Measurements from ENCODE around the gene GOLGA2. TPM values are rescaled to one million over a fixed set of nuclear protein-coding genes. Genes with fewer than 3 reads are reported as not detected.
"Not testable (repeated sequence)": the region's sequence is repeated elsewhere in the genome, so short reads cannot be mapped to it uniquely, and the experiment has no call there.

GOLGA2 gene
- total RNA-seq, 2 experiments from 2014 or later, result 44.3 to 48.3 TPM

GRCh38 chr9:128280084-128280622 lies 4.3 kb upstream of the GOLGA2 start:
- Mint-ChIP-seq H3K9me3 (no peaks in the 10 kb centered on the region), H3K36me3 (ENCODE audit: low read depth) (peaks cover 25% of the 10 kb centered on the region), H3K4me1 (ENCODE audit: low read depth) (peaks cover 22% of the 10 kb centered on the region), H3K27me3 (no peaks in the 10 kb centered on the region), H3K4me3 (no peak overlapping the region), H3K27ac (peak overlapping the region; percentile 71)
- ATAC-seq (ENCODE audit: poor library complexity) (no peak), DNase-seq (no peak)
- POLR2A ChIA-PET, result no interaction called here
- CTCF ChIA-PET, result no interaction called here
- Histone ChIP-seq H3K9me3 (ENCODE audit: control insufficient read depth in 1 of 2, insufficient read depth in 1 of 2, low read length in 2 of 2) (no peaks in the 10 kb centered on the region), H3K27ac (ENCODE audit: low read depth in 1 of 2, low read length in 2 of 2) (no peak overlapping the region), H3K27me3 (ENCODE audit: control insufficient read depth in 1 of 2, insufficient read depth in 2 of 2, low read length in 2 of 2) (no peaks in the 10 kb centered on the region), H3K36me3 (ENCODE audit: insufficient read depth, low read length) (peaks cover under 1% of the 10 kb centered on the region), H3K4me3 (ENCODE audit: low read length) (no peak overlapping the region), H3K4me1 (ENCODE audit: insufficient read depth, low read length) (peaks cover 18% of the 10 kb centered on the region)
- TF ChIP-seq CTCF (IDR thresholded peaks at IDR 0.05), result no peak
- intact Hi-C loops (cut with DNase I, micrococcal nuclease), result no loop called here

GRCh38 chr9:128279088-128280073 lies 3.6 kb upstream of the GOLGA2 start:
- H3K27ac ChIP-seq (ENCODE audit: low read depth in 1 of 2, low read length in 2 of 2); H3K9me3 ChIP-seq (ENCODE audit: control insufficient read depth in 1 of 2, insufficient read depth in 1 of 2, low read length in 2 of 2); ATAC-seq (ENCODE audit: poor library complexity); H3K9me3 Mint-ChIP-seq; DNase-seq; POLR2A ChIA-PET; H3K27me3 ChIP-seq (ENCODE audit: control insufficient read depth in 1 of 2, insufficient read depth in 2 of 2, low read length in 2 of 2); H3K4me3 ChIP-seq (ENCODE audit: low read length); H3K36me3 ChIP-seq (ENCODE audit: insufficient read depth, low read length); H3K27me3 Mint-ChIP-seq: not testable (repeated sequence)
- intact Hi-C loops (cut with DNase I, micrococcal nuclease), result loop anchor here in 1 of 2 experiments (5.0 kb wide), 1 partner anchor 748 kb away; the partner anchor contains the start of gene SH3GLB2
- Mint-ChIP-seq H3K4me1 (ENCODE audit: low read depth) (peaks cover 28% of the 10 kb centered on the region), H3K4me3 (peak overlapping the region; percentile 73), H3K36me3 (ENCODE audit: low read depth) (peaks cover 31% of the 10 kb centered on the region), H3K27ac (peak overlapping the region; percentile 71)
- CTCF ChIA-PET, result interaction anchor here (0.7 kb wide), 1 partner anchor 87 kb away, joined by 3 read pairs; no protein-coding TSS in a partner anchor
- peaks cover 26% of the 10 kb centered on the region for H3K4me1 ChIP-seq (ENCODE audit: insufficient read depth, low read length)

- no peak for TF ChIP-seq CTCF (IDR thresholded peaks at IDR 0.05)
Measured at GRCh38 chr9:128276574-128277270, 915 bp upstream of the GOLGA2 start.

More at GRCh38 chr9:128276574-128277270, 915 bp upstream of the GOLGA2 start:
- Histone ChIP-seq H3K4me3 (ENCODE audit: low read length) (peak overlapping the region; percentile 98), H3K27ac (ENCODE audit: low read depth in 1 of 2, low read length in 2 of 2) (peak overlapping the region; percentile 70 to 72), H3K4me1 (ENCODE audit: insufficient read depth, low read length) (peaks cover 31% of the 10 kb centered on the region), H3K9me3 (ENCODE audit: control insufficient read depth in 1 of 2, insufficient read depth in 1 of 2, low read length in 2 of 2) (no peaks in the 10 kb centered on the region), H3K27me3 (ENCODE audit: control insufficient read depth in 1 of 2, insufficient read depth in 2 of 2, low read length in 2 of 2) (no peaks in the 10 kb centered on the region), H3K36me3 (ENCODE audit: insufficient read depth, low read length) (peaks cover 14% of the 10 kb centered on the region)
- Mint-ChIP-seq H3K9me3 (no peaks in the 10 kb centered on the region), H3K4me1 (ENCODE audit: low read depth) (peaks cover 36% of the 10 kb centered on the region), H3K27me3 (no peaks in the 10 kb centered on the region), H3K27ac (peak overlapping the region; percentile 88), H3K36me3 (ENCODE audit: low read depth) (peaks cover 43% of the 10 kb centered on the region), H3K4me3 (peak overlapping the region; percentile 98)
- DNase-seq, result peak in 1 of 14 experiments; percentile 8
- ChIA-PET POLR2A (interaction anchor here (0.6 to 1.2 kb wide), 7 partner anchors 27 to 671 kb away, joined by 3 to 29 read pairs (median 3); partner anchors contain the start of genes BBLN, DOLK, NUP188 and SPTAN1), CTCF (interaction anchor here (0.9 to 1.2 kb wide), 3 partner anchors 22 to 65 kb away, joined by 3 read pairs; partner anchors contain the start of genes COQ4 and TRUB2)
- intact Hi-C loops (cut with DNase I, micrococcal nuclease), result loop anchor here in 1 of 2 experiments (1.0 to 5.0 kb wide), 5 partner anchors 46 to 751 kb away; partner anchors contain the start of genes COQ4, DNM1, ODF2 and SH3GLB2
- ATAC-seq (ENCODE audit: poor library complexity), result no peak

Measured in CD4-positive, alpha-beta T cell (primary cell).